ENCODE measurements around the gene MAPT.
"Not testable (repeated sequence)": the region's sequence is repeated elsewhere in the genome, so short reads cannot be mapped to it uniquely, and the experiment has no call there.

Gene MAPT

GRCh38 chr17:46012506-46013079, 118.2 kb downstream of the MAPT start:
- H3K18ac ChIP-seq (ENCODE audit: low read depth in 1 of 2, low read length in 2 of 2) = no peak overlapping the region
- H2BK15ac ChIP-seq (ENCODE audit: low read depth, poor library complexity, severe bottlenecking) = no peak overlapping the region
- no peaks in the 10 kb centered on the region for H3K9me3 ChIP-seq (ENCODE audit: control insufficient read depth, low read length)
- no peaks in the 10 kb centered on the region for H3K79me1 ChIP-seq (replicated peaks; ENCODE audit: low read length, poor library complexity, severe bottlenecking)
- H3K27me3 ChIP-seq (ENCODE audit: control insufficient read depth in 1 of 2, insufficient read depth in 1 of 2, low read length in 2 of 2) = peaks cover 7 to 14% of the 10 kb centered on the region in 2 experiments
- no peak overlapping the region for H4K91ac ChIP-seq (ENCODE audit: low read length)
- WGBS = 86% methylated on average over 11 of the region's 11 CpGs
- H3K23ac ChIP-seq (ENCODE audit: low read length in 2 of 2) = no peak overlapping the region
- no peak overlapping the region for H2AFZ ChIP-seq (ENCODE audit: low read depth, low read length)
- H2BK120ac ChIP-seq (ENCODE audit: low read depth, low read length) = no peak overlapping the region
- H4K8ac ChIP-seq (ENCODE audit: low read length) = no peak overlapping the region
- H3K4ac ChIP-seq (ENCODE audit: low read depth in 1 of 2, low read length in 2 of 2) = no peak overlapping the region
- H3K27ac ChIP-seq (ENCODE audit: low read length, poor library complexity, severe bottlenecking) = no peak overlapping the region
- DNase-seq = no peak
- H3K4me1 ChIP-seq (ENCODE audit: control insufficient read depth, insufficient read depth, low read depth, low read length) = peaks cover 13% of the 10 kb centered on the region
- H2AK5ac ChIP-seq (ENCODE audit: low read length, severe bottlenecking) = no peak overlapping the region
- H2BK5ac ChIP-seq (ENCODE audit: low read depth, low read length, poor library complexity, severe bottlenecking) = no peak overlapping the region
- H3K4me2 ChIP-seq (ENCODE audit: low read length, poor library complexity, severe bottlenecking) = no peak overlapping the region
- H3K4me3 ChIP-seq (ENCODE audit: insufficient read depth in 1 of 2, low read depth in 1 of 2, low read length in 2 of 2) = no peak overlapping the region
- H3K36me3 ChIP-seq (ENCODE audit: control insufficient read depth in 1 of 2, insufficient read depth in 2 of 2, low read depth in 1 of 2, low read length in 2 of 2) = no peaks in the 10 kb centered on the region
- no peak overlapping the region for H3K9ac ChIP-seq (ENCODE audit: low read length)
- peak overlapping the region in 1 of 2 experiments; percentile 70 for H3K14ac ChIP-seq (ENCODE audit: low read length in 2 of 2)
- H2BK12ac ChIP-seq (ENCODE audit: low read length in 2 of 2) = no peak overlapping the region

- Histone ChIP-seq H3K79me1 (replicated peaks; ENCODE audit: low read length, poor library complexity, severe bottlenecking) (no peaks in the 10 kb centered on the region), H3K36me3 (ENCODE audit: control insufficient read depth in 1 of 2, insufficient read depth in 2 of 2, low read depth in 1 of 2, low read length in 2 of 2) (no peaks in the 10 kb centered on the region), H3K4me3 (ENCODE audit: insufficient read depth in 1 of 2, low read depth in 1 of 2, low read length in 2 of 2) (no peak overlapping the region), H2BK120ac (ENCODE audit: low read depth, low read length) (no peak overlapping the region), H3K4me2 (ENCODE audit: low read length, poor library complexity, severe bottlenecking) (no peak overlapping the region), H3K14ac (ENCODE audit: low read length in 2 of 2) (no peak overlapping the region), H3K4me1 (ENCODE audit: control insufficient read depth, insufficient read depth, low read depth, low read length) (peaks cover 13% of the 10 kb centered on the region), H2BK15ac (ENCODE audit: low read depth, poor library complexity, severe bottlenecking) (no peak overlapping the region), H3K18ac (ENCODE audit: low read depth in 1 of 2, low read length in 2 of 2) (no peak overlapping the region), H2BK5ac (ENCODE audit: low read depth, low read length, poor library complexity, severe bottlenecking) (no peak overlapping the region), H3K27ac (ENCODE audit: low read length, poor library complexity, severe bottlenecking) (no peak overlapping the region), H4K8ac (ENCODE audit: low read length) (no peak overlapping the region), H3K23ac (ENCODE audit: low read length in 2 of 2) (no peak overlapping the region), H3K4ac (ENCODE audit: low read depth in 1 of 2, low read length in 2 of 2) (no peak overlapping the region), H3K9me3 (ENCODE audit: control insufficient read depth, low read length) (no peaks in the 10 kb centered on the region), H3K9ac (ENCODE audit: low read length) (no peak overlapping the region), H2BK12ac (ENCODE audit: low read length in 2 of 2) (no peak overlapping the region), H3K27me3 (ENCODE audit: control insufficient read depth in 1 of 2, insufficient read depth in 1 of 2, low read length in 2 of 2) (peaks cover 7 to 14% of the 10 kb centered on the region in 2 experiments), H2AFZ (ENCODE audit: low read depth, low read length) (no peak overlapping the region), H2AK5ac (ENCODE audit: low read length, severe bottlenecking) (no peak overlapping the region), H4K91ac (ENCODE audit: low read length) (no peak overlapping the region)
- 69% methylated on average over 7 of the region's 7 CpGs for WGBS
- DNase-seq = no peak
These were observed 118.8 kb downstream of the MAPT start for GRCh38 chr17:46013127-46013501.

GRCh38 chr17:46013502-46014165, 119.3 kb downstream of the MAPT start:
- H3K9ac ChIP-seq (ENCODE audit: low read length) = no peak overlapping the region
- no peak overlapping the region for H2BK15ac ChIP-seq (ENCODE audit: low read depth, poor library complexity, severe bottlenecking)
- no peak overlapping the region for H4K91ac ChIP-seq (ENCODE audit: low read length)
- no peaks in the 10 kb centered on the region for H3K79me1 ChIP-seq (replicated peaks; ENCODE audit: low read length, poor library complexity, severe bottlenecking)
- H3K4me2 ChIP-seq (ENCODE audit: low read length, poor library complexity, severe bottlenecking) = no peak overlapping the region
- H2AK5ac ChIP-seq (ENCODE audit: low read length, severe bottlenecking) = no peak overlapping the region
- peak overlapping the region in 1 of 2 experiments; percentile 38 for H3K4me3 ChIP-seq (ENCODE audit: insufficient read depth in 1 of 2, low read depth in 1 of 2, low read length in 2 of 2)
- H3K23ac ChIP-seq (ENCODE audit: low read length in 2 of 2) = no peak overlapping the region
- no peak overlapping the region for H2BK120ac ChIP-seq (ENCODE audit: low read depth, low read length)
- peaks cover 13% of the 10 kb centered on the region for H3K4me1 ChIP-seq (ENCODE audit: control insufficient read depth, insufficient read depth, low read depth, low read length)
- H3K14ac ChIP-seq (ENCODE audit: low read length in 2 of 2) = no peak overlapping the region
- H3K18ac ChIP-seq (ENCODE audit: low read depth in 1 of 2, low read length in 2 of 2) = no peak overlapping the region
- no peak overlapping the region for H3K4ac ChIP-seq (ENCODE audit: low read depth in 1 of 2, low read length in 2 of 2)
- no peak for DNase-seq
- H4K8ac ChIP-seq (ENCODE audit: low read length) = no peak overlapping the region
- H2BK12ac ChIP-seq (ENCODE audit: low read length in 2 of 2) = no peak overlapping the region
- H3K36me3 ChIP-seq (ENCODE audit: control insufficient read depth in 1 of 2, insufficient read depth in 2 of 2, low read depth in 1 of 2, low read length in 2 of 2) = no peaks in the 10 kb centered on the region
- H2BK5ac ChIP-seq (ENCODE audit: low read depth, low read length, poor library complexity, severe bottlenecking) = no peak overlapping the region
- 92% methylated on average over 8 of the region's 9 CpGs for WGBS
- no peaks in the 10 kb centered on the region for H3K9me3 ChIP-seq (ENCODE audit: control insufficient read depth, low read length)
- H3K27me3 ChIP-seq (ENCODE audit: control insufficient read depth in 1 of 2, insufficient read depth in 1 of 2, low read length in 2 of 2) = peaks cover 7 to 14% of the 10 kb centered on the region in 2 experiments
- H3K27ac ChIP-seq (ENCODE audit: low read length, poor library complexity, severe bottlenecking) = no peak overlapping the region
- H2AFZ ChIP-seq (ENCODE audit: low read depth, low read length) = no peak overlapping the region

- not testable (repeated sequence) for H3K23ac ChIP-seq (ENCODE audit: low read length in 2 of 2); H3K4me2 ChIP-seq (ENCODE audit: low read length, poor library complexity, severe bottlenecking); H3K9ac ChIP-seq (ENCODE audit: low read length); H3K14ac ChIP-seq (ENCODE audit: low read length in 2 of 2); H4K8ac ChIP-seq (ENCODE audit: low read length); H4K91ac ChIP-seq (ENCODE audit: low read length); H3K9me3 ChIP-seq (ENCODE audit: control insufficient read depth, low read length); H3K27me3 ChIP-seq (ENCODE audit: control insufficient read depth in 1 of 2, insufficient read depth in 1 of 2, low read length in 2 of 2); H2BK120ac ChIP-seq (ENCODE audit: low read depth, low read length); H2AK5ac ChIP-seq (ENCODE audit: low read length, severe bottlenecking); H2BK5ac ChIP-seq (ENCODE audit: low read depth, low read length, poor library complexity, severe bottlenecking); H2BK12ac ChIP-seq (ENCODE audit: low read length in 2 of 2); DNase-seq; H3K4me3 ChIP-seq (ENCODE audit: insufficient read depth in 1 of 2, low read depth in 1 of 2, low read length in 2 of 2); H3K27ac ChIP-seq (ENCODE audit: low read length, poor library complexity, severe bottlenecking); H3K4ac ChIP-seq (ENCODE audit: low read depth in 1 of 2, low read length in 2 of 2); H3K4me1 ChIP-seq (ENCODE audit: control insufficient read depth, insufficient read depth, low read depth, low read length); H3K79me1 ChIP-seq (replicated peaks; ENCODE audit: low read length, poor library complexity, severe bottlenecking); H2AFZ ChIP-seq (ENCODE audit: low read depth, low read length); H2BK15ac ChIP-seq (ENCODE audit: low read depth, poor library complexity, severe bottlenecking); H3K18ac ChIP-seq (ENCODE audit: low read depth in 1 of 2, low read length in 2 of 2)
- WGBS = 97% methylated on average over 7 of the region's 8 CpGs
- peaks cover 17 to 33% of the 10 kb centered on the region in 2 experiments for H3K36me3 ChIP-seq (ENCODE audit: control insufficient read depth in 1 of 2, insufficient read depth in 2 of 2, low read depth in 1 of 2, low read length in 2 of 2)
These were observed 125.1 kb downstream of the MAPT start for GRCh38 chr17:46019408-46019925.
